IMR-90 (cell line): ENCODE data around the gene SHISAL1. TPM values are rescaled to one million over a fixed set of nuclear protein-coding genes. Genes with fewer than 3 reads are reported as not detected.

Experiments
- ATAC-seq: fragments of 200-7000 bp; cut with Tn5 transposase; 2 replicates; pipeline ENCODE4 v1.9.1; 2020; ENCODE audit warnings: low read depth, mild to moderate bottlenecking, moderate library complexity
- BruUV-seq: library from RNA; stranded (reverse); fragments of 400-500 nt; replicated peaks from 2 replicates; lab custom pipeline; 2021; lab: Mats Ljungman, UMichigan
- CTCF ChIA-PET: fragments of 300-600 bp; formaldehyde crosslinking; extraction: SDS; loops from one replicate; lab custom pipeline; 2021; ENCODE audit warnings: antibody characterized with exemption; lab: Yijun Ruan, JAX
- POLR2A ChIA-PET: fragments of 300-600 bp; sonication (Branson Sonifier 250); formaldehyde crosslinking; loops from one replicate; lab custom pipeline; 2022; ENCODE audit warnings: antibody characterized with exemption; ENCODE audit not compliant: unreplicated experiment; lab: Charles Lee
- DNase-seq: peaks from one replicate; pipeline ENCODE4 v3.0.0; 2013
- H2AFZ ChIP-seq: replicated peaks from 2 replicates; pipeline ENCODE3; 2013; ENCODE audit warnings: low read length, mild to moderate bottlenecking; ENCODE audit not compliant: poor library complexity
- H2AK5ac ChIP-seq: 2 replicates; pipeline ENCODE4 v1.6.1; 2013; ENCODE audit warnings: low read depth, low read length, inconsistent platforms
- H2AK9ac ChIP-seq: replicated peaks from 2 replicates; pipeline ENCODE3; 2013; ENCODE audit warnings: mild to moderate bottlenecking, low read depth, low read length, moderate library complexity; ENCODE audit not compliant: poor library complexity
- H2BK120ac ChIP-seq: 2 replicates; pipeline ENCODE4 v1.6.1; 2013; ENCODE audit warnings: low read depth, low read length, inconsistent platforms
- H2BK15ac ChIP-seq: 3 replicates; pipeline ENCODE4 v1.6.1; 2013; ENCODE audit warnings: low read depth, low read length, inconsistent platforms
- H2BK20ac ChIP-seq: 2 replicates; pipeline ENCODE4 v1.6.1; 2013; ENCODE audit warnings: low read depth, mild to moderate bottlenecking, inconsistent platforms, low read length, moderate library complexity
- H2BK5ac ChIP-seq: 2 replicates; pipeline ENCODE4 v1.6.1; 2013; ENCODE audit warnings: mild to moderate bottlenecking, low read depth, low read length, inconsistent platforms; ENCODE audit not compliant: poor library complexity, severe bottlenecking
- H3K14ac ChIP-seq: replicated peaks from 2 replicates; pipeline ENCODE4 v1.6.1; 2013; ENCODE audit warnings: low read depth, low read length, inconsistent platforms
- H3K18ac ChIP-seq: 2 replicates; pipeline ENCODE4 v1.6.1; 2013; ENCODE audit warnings: low read depth, low read length, control low read depth
- H3K23ac ChIP-seq: 2 replicates; pipeline ENCODE4 v1.6.1; 2013; ENCODE audit warnings: low read depth, low read length, inconsistent platforms
- H3K27ac ChIP-seq: 2 replicates; pipeline ENCODE4 v1.5.1; 2013; ENCODE audit warnings: mild to moderate bottlenecking, control low read depth, low read length; ENCODE audit not compliant: insufficient read depth
- H3K27me3 ChIP-seq: 2 replicates; pipeline ENCODE4 v1.6.1; 2013; ENCODE audit warnings: low read length; ENCODE audit not compliant: control insufficient read depth, insufficient read depth
- H3K36me3 ChIP-seq: 2 replicates; pipeline ENCODE4 v1.6.1; 2013; ENCODE audit warnings: low read length, mixed read lengths; ENCODE audit not compliant: control insufficient read depth, insufficient read depth
- H3K4ac ChIP-seq: 2 replicates; pipeline ENCODE4 v1.6.1; 2013; ENCODE audit warnings: low read depth, low read length, inconsistent platforms
- H3K4me1 ChIP-seq: 2 replicates; pipeline ENCODE4 v1.6.1; 2013; ENCODE audit warnings: low read length, mixed read lengths; ENCODE audit not compliant: control insufficient read depth, insufficient read depth
- H3K4me2 ChIP-seq: 2 replicates; pipeline ENCODE4 v1.6.1; 2013; ENCODE audit warnings: low read depth, mild to moderate bottlenecking, control low read depth, low read length, moderate library complexity
- H3K4me3 ChIP-seq: 2 replicates; pipeline ENCODE4 v1.5.1; 2013; ENCODE audit warnings: low read depth, mild to moderate bottlenecking, control low read depth, low read length, moderate library complexity; ENCODE audit not compliant: insufficient read depth
- H3K56ac ChIP-seq: 2 replicates; pipeline ENCODE4 v1.6.1; 2013; ENCODE audit warnings: low read length, inconsistent platforms; ENCODE audit not compliant: insufficient read depth; ENCODE audit errors: extremely low read depth
- H3K79me1 ChIP-seq, 2 experiments: 2 replicates each; pipeline ENCODE4 v1.6.1; 2013; ENCODE audit warnings: low read length in 2 of 2, inconsistent platforms in 1 of 2, low read depth in 1 of 2
- H3K9ac ChIP-seq: 2 replicates; pipeline ENCODE4 v1.6.1; 2013; ENCODE audit warnings: low read depth, low read length, control low read depth
- H3K9me1 ChIP-seq: 2 replicates; pipeline ENCODE4 v1.6.1; 2013; ENCODE audit warnings: low read length, inconsistent platforms; ENCODE audit not compliant: insufficient read depth
- H3K9me3 ChIP-seq: 2 replicates; pipeline ENCODE4 v1.6.1; 2013; ENCODE audit warnings: low read length; ENCODE audit not compliant: control insufficient read depth, insufficient read depth
- H4K20me1 ChIP-seq: 2 replicates; pipeline ENCODE4 v1.6.1; 2013; ENCODE audit warnings: low read length, inconsistent platforms; ENCODE audit not compliant: insufficient read depth
- H4K5ac ChIP-seq: 2 replicates; pipeline ENCODE4 v1.6.1; 2013; ENCODE audit warnings: mild to moderate bottlenecking, low read depth, low read length, control low read depth
- H4K8ac ChIP-seq, 2 experiments: 2 replicates each; pipeline ENCODE4 v1.6.1; 2013; ENCODE audit warnings: low read depth in 2 of 2, low read length in 2 of 2, control low read depth in 1 of 2, inconsistent platforms in 1 of 2
- H4K91ac ChIP-seq: 2 replicates; pipeline ENCODE4 v1.6.1; 2013; ENCODE audit warnings: low read depth, low read length, inconsistent platforms; ENCODE audit not compliant: insufficient read depth
- BHLHE40 ChIP-seq: fragments of 150-350 bp; IDR thresholded peaks from 2 replicates; pipeline ENCODE4 v1.6.1; 2016; ENCODE audit warnings: mild to moderate bottlenecking, low read depth, low read length
- CEBPB ChIP-seq: IDR thresholded peaks from 2 replicates; pipeline ENCODE4 v1.6.1; 2012; ENCODE audit warnings: low read depth, low read length, improper control_type of control experiment
- CHD1 ChIP-seq: IDR thresholded peaks from 2 replicates; pipeline ENCODE4 v1.6.1; 2012; ENCODE audit warnings: low read depth, low read length, improper control_type of control experiment
- FOS ChIP-seq: fragments of 150-350 bp; IDR thresholded peaks from 2 replicates; pipeline ENCODE4 v1.6.1; 2016; ENCODE audit warnings: low read depth, low read length
- MAFK ChIP-seq: IDR thresholded peaks from 2 replicates; pipeline ENCODE4 v1.6.1; 2012; ENCODE audit warnings: low read depth, low read length, improper control_type of control experiment
- MAZ ChIP-seq: IDR thresholded peaks from 2 replicates; pipeline ENCODE4 v1.6.1; 2012; ENCODE audit warnings: low read depth, mild to moderate bottlenecking, low read length, improper control_type of control experiment, moderate library complexity, borderline replicate concordance
- MXI1 ChIP-seq: IDR thresholded peaks from 2 replicates; pipeline ENCODE4 v1.6.1; 2012; ENCODE audit warnings: low read depth, mild to moderate bottlenecking, low read length, moderate library complexity, borderline replicate concordance
- NFE2L2 ChIP-seq: fragments of 150-350 bp; IDR thresholded peaks from 2 replicates; pipeline ENCODE4 v1.6.1; 2016; ENCODE audit warnings: low read depth, mild to moderate bottlenecking, low read length
- POLR2A ChIP-seq: IDR thresholded peaks from 2 replicates; pipeline ENCODE4 v1.6.1; 2012; ENCODE audit warnings: mild to moderate bottlenecking, low read depth, low read length
- RAD21 ChIP-seq: IDR thresholded peaks from 2 replicates; pipeline ENCODE4 v1.6.1; 2012; ENCODE audit warnings: low read length, improper control_type of control experiment
- RCOR1 ChIP-seq: IDR thresholded peaks from 2 replicates; pipeline ENCODE4 v1.6.1; 2012; ENCODE audit warnings: mild to moderate bottlenecking, low read length, improper control_type of control experiment; ENCODE audit not compliant: insufficient replicate concordance
- RFX5 ChIP-seq: IDR thresholded peaks from 2 replicates; pipeline ENCODE4 v1.8.0; 2012; ENCODE audit warnings: low read depth, mild to moderate bottlenecking, low read length, moderate library complexity
- SMC3 ChIP-seq: fragments of 150-350 bp; IDR thresholded peaks from 2 replicates; pipeline ENCODE4 v1.6.1; 2016; ENCODE audit warnings: low read depth, mild to moderate bottlenecking, antibody characterized with exemption, low read length, moderate library complexity
- WGBS, 2 experiments: methylation state at CpG; one replicate each; pipeline versions ENCODE4 v1.1.5 to v1.1.7; 2013; ENCODE audit warnings: missing lambda C conversion rate in 2 of 2; ENCODE audit not compliant: insufficient read length in 1 of 2; ENCODE audit errors: extremely low coverage in 2 of 2; 5-methylcytosine and 5-hydroxymethylcytosine counted together
- dilution Hi-C: fragments of 300-500 bp; cut with HindIII; formaldehyde crosslinking; loops from one replicate; pipeline ENCODE4 v1.14.3; 2018; ENCODE audit warnings: low sequenced_read_pairs; ENCODE audit not compliant: unreplicated experiment
- in situ Hi-C: fragments of 300-500 bp; cut with MboI; formaldehyde crosslinking; loops from 3 replicates; pipeline ENCODE4 v1.14.3; 2019; ENCODE audit warnings: low sequenced_read_pairs, inconsistent platforms, mixed read lengths
- intact Hi-C: fragments of 100-400 bp; cut with micrococcal nuclease; formaldehyde crosslinking; loops from 2 replicates; pipeline ENCODE4 v1.10.0; 2022
- polyA plus RNA-seq, 3 experiments: library from polyadenylated mRNA; depleted of rRNA; stranded (reverse); fragments of >200 nt; gene quantifications; 2 replicates each; pipeline ENCODE4 v1.2.3, GENCODE V29; 2012; ENCODE audit warnings: low replicate concordance in 1 of 3
- total RNA-seq: library from RNA; depleted of rRNA; stranded (reverse); fragments of >200 nt; gene quantifications from 2 replicates; pipeline ENCODE4 v1.2.3, GENCODE V29; 2012
- TF ChIP-seq, protein P1 (sequence below): conservative IDR thresholded peaks from 2 replicates; pipeline ENCODE4 v1.5.1; 2012; ENCODE audit warnings: mild to moderate bottlenecking, low read depth, low read length, improper control_type of control experiment
- TF ChIP-seq, protein P2 (sequence below): fragments of 150-350 bp; IDR thresholded peaks from 2 replicates; pipeline ENCODE4 v1.6.1; 2017; ENCODE audit warnings: mild to moderate bottlenecking, antibody characterized with exemption, low read length, low read depth
- TF ChIP-seq, protein P3 (sequence below): fragments of 150-350 bp; IDR thresholded peaks from 2 replicates; pipeline ENCODE4 v1.6.1; 2016; ENCODE audit warnings: low read depth, mild to moderate bottlenecking, low read length, moderate library complexity, borderline replicate concordance

The SHISAL1 gene
- total and polyA plus RNA-seq, 2 of the 4 experiments (the other 2 are of a cell fraction): 1.0 to 1.4 TPM

DNA sequence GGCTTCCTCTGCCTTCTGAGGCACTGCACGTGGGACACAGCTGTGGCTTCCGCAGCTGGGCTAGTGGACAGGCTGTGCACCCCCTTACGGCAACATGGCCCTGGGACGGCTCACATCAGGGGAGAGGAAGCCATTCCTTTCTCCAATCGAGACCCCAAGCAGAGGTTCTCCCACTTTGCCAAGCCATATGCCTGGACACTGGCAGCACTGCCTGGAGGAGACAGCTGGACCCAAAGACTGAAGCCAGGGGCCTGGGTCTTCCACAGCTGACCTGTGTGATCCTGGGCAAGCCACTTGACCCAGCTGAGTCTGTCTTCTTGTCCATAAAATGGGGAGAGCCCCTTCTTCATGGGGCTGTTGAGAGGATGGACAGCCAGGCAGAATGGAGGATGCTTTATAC lies 65.4 kb downstream of the SHISAL1 start:
- TF ChIP-seq POLR2A: no peak
- TF ChIP-seq RCOR1: no peak
- no peak for TF ChIP-seq NFE2L2
- TF ChIP-seq, protein P1, sequence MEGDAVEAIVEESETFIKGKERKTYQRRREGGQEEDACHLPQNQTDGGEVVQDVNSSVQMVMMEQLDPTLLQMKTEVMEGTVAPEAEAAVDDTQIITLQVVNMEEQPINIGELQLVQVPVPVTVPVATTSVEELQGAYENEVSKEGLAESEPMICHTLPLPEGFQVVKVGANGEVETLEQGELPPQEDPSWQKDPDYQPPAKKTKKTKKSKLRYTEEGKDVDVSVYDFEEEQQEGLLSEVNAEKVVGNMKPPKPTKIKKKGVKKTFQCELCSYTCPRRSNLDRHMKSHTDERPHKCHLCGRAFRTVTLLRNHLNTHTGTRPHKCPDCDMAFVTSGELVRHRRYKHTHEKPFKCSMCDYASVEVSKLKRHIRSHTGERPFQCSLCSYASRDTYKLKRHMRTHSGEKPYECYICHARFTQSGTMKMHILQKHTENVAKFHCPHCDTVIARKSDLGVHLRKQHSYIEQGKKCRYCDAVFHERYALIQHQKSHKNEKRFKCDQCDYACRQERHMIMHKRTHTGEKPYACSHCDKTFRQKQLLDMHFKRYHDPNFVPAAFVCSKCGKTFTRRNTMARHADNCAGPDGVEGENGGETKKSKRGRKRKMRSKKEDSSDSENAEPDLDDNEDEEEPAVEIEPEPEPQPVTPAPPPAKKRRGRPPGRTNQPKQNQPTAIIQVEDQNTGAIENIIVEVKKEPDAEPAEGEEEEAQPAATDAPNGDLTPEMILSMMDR: no peak
- TF ChIP-seq MXI1: no peak
- TF ChIP-seq CHD1: no peak
- TF ChIP-seq MAFK: no peak
- no peak for TF ChIP-seq FOS
- TF ChIP-seq BHLHE40: no peak
- no peak for TF ChIP-seq SMC3
- no peak for TF ChIP-seq RFX5
- TF ChIP-seq, protein P2, sequence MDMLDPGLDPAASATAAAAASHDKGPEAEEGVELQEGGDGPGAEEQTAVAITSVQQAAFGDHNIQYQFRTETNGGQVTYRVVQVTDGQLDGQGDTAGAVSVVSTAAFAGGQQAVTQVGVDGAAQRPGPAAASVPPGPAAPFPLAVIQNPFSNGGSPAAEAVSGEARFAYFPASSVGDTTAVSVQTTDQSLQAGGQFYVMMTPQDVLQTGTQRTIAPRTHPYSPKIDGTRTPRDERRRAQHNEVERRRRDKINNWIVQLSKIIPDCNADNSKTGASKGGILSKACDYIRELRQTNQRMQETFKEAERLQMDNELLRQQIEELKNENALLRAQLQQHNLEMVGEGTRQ: no peak
- TF ChIP-seq MAZ: no peak
- TF ChIP-seq, protein P3, sequence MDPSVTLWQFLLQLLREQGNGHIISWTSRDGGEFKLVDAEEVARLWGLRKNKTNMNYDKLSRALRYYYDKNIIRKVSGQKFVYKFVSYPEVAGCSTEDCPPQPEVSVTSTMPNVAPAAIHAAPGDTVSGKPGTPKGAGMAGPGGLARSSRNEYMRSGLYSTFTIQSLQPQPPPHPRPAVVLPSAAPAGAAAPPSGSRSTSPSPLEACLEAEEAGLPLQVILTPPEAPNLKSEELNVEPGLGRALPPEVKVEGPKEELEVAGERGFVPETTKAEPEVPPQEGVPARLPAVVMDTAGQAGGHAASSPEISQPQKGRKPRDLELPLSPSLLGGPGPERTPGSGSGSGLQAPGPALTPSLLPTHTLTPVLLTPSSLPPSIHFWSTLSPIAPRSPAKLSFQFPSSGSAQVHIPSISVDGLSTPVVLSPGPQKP: no peak
- TF ChIP-seq RAD21: no peak
- no peak for TF ChIP-seq CEBPB
- Histone ChIP-seq H3K9me3 (peaks cover 11% of the 10 kb centered on the region), H3K4me3 (no peak overlapping the region), H3K23ac (no peak overlapping the region), H2AK5ac (no peak overlapping the region), H3K27ac (no peak overlapping the region), H3K4me1 (no peaks in the 10 kb centered on the region), H2BK15ac (no peak overlapping the region), H2BK20ac (no peak overlapping the region), H3K18ac (no peak overlapping the region), H2AFZ (no peak overlapping the region), H3K9me1 (no peaks in the 10 kb centered on the region), H2BK120ac (no peak overlapping the region), H2AK9ac (no peak overlapping the region), H3K14ac (no peak overlapping the region), H3K27me3 (no peaks in the 10 kb centered on the region), H4K20me1 (no peaks in the 10 kb centered on the region), H3K4ac (no peak overlapping the region), H3K4me2 (no peak overlapping the region), H3K36me3 (peaks cover 2% of the 10 kb centered on the region; the same call in 1 of the 2 replicates), H3K56ac (no peak overlapping the region), H4K91ac (no peak overlapping the region), H3K9ac (no peak overlapping the region), H4K8ac (no peak overlapping the region), H4K5ac (no peak overlapping the region), H2BK5ac (no peak overlapping the region), H3K79me1 (no peaks in the 10 kb centered on the region)
- CTCF ChIA-PET: no interaction called here
- WGBS, 2 experiments: 60% methylated on average over 2 of the region's 5 CpGs; no CpG with 5 or more reads in 1 of the 2 experiments
- no TSS peak for BruUV-seq
- no peak for ATAC-seq
- DNase-seq: no peak
- dilution Hi-C loops (no loop called here), in situ Hi-C loops (no loop called here), intact Hi-C loops (no loop called here)
- POLR2A ChIA-PET: no interaction called here
